Measurements from ENCODE around the gene DNAI7. TPM values are rescaled to one million over a fixed set of nuclear protein-coding genes. Genes with fewer than 3 reads are reported as not detected.

DNAI7 gene
- total RNA-seq, 1 donor from 2014 or later = 0.33 TPM

GRCh38 chr12:25101092-25101445, 93.9 kb downstream of the DNAI7 start:
- H3K4me1 Mint-ChIP-seq (ENCODE audit: unreplicated experiment) = no peaks in the 10 kb centered on the region
- H3K27me3 Mint-ChIP-seq (ENCODE audit: unreplicated experiment) = no peaks in the 10 kb centered on the region
- no peak overlapping the region for H3K4me3 Mint-ChIP-seq (ENCODE audit: unreplicated experiment)
- no peak overlapping the region for H3K27ac Mint-ChIP-seq (ENCODE audit: unreplicated experiment)
- H3K9me3 Mint-ChIP-seq (ENCODE audit: unreplicated experiment) = no peaks in the 10 kb centered on the region
- DNase-seq (ENCODE audit: low spot score) = no peak
- no peaks in the 10 kb centered on the region for H3K36me3 Mint-ChIP-seq (ENCODE audit: low read depth, unreplicated experiment)
- TF ChIP-seq CTCF (IDR thresholded peaks at IDR 0.05; ENCODE audit: unreplicated experiment) = no peak

- no peaks in the 10 kb centered on the region for H3K36me3 Mint-ChIP-seq (ENCODE audit: low read depth, unreplicated experiment)
- no peak for TF ChIP-seq CTCF (IDR thresholded peaks at IDR 0.05; ENCODE audit: unreplicated experiment)
- no peak for DNase-seq (ENCODE audit: low spot score)
- H3K9me3 Mint-ChIP-seq (ENCODE audit: unreplicated experiment) = no peaks in the 10 kb centered on the region
- H3K4me1 Mint-ChIP-seq (ENCODE audit: unreplicated experiment) = no peaks in the 10 kb centered on the region
- H3K27me3 Mint-ChIP-seq (ENCODE audit: unreplicated experiment) = no peaks in the 10 kb centered on the region
- no peak overlapping the region for H3K4me3 Mint-ChIP-seq (ENCODE audit: unreplicated experiment)
- peak overlapping the region; percentile 19 for H3K27ac Mint-ChIP-seq (ENCODE audit: unreplicated experiment)
Observed at GRCh38 chr12:25100194-25101091, 94.5 kb downstream of the DNAI7 start.

- DNase-seq (ENCODE audit: low spot score) = no peak
- H3K27ac Mint-ChIP-seq (ENCODE audit: unreplicated experiment) = no peak overlapping the region
- no peaks in the 10 kb centered on the region for H3K36me3 Mint-ChIP-seq (ENCODE audit: low read depth, unreplicated experiment)
- no peak overlapping the region for H3K4me3 Mint-ChIP-seq (ENCODE audit: unreplicated experiment)
- TF ChIP-seq CTCF (IDR thresholded peaks at IDR 0.05; ENCODE audit: unreplicated experiment) = no peak
- H3K9me3 Mint-ChIP-seq (ENCODE audit: unreplicated experiment) = no peaks in the 10 kb centered on the region
- no peaks in the 10 kb centered on the region for H3K27me3 Mint-ChIP-seq (ENCODE audit: unreplicated experiment)
- no peaks in the 10 kb centered on the region for H3K4me1 Mint-ChIP-seq (ENCODE audit: unreplicated experiment)
Observed at GRCh38 chr12:25099010-25099409, 96.0 kb downstream of the DNAI7 start.

- Mint-ChIP-seq H3K4me3 (ENCODE audit: unreplicated experiment) (no peak overlapping the region), H3K4me1 (ENCODE audit: unreplicated experiment) (peaks cover 5% of the 10 kb centered on the region), H3K27me3 (ENCODE audit: unreplicated experiment) (peaks cover 3% of the 10 kb centered on the region), H3K9me3 (ENCODE audit: unreplicated experiment) (no peaks in the 10 kb centered on the region), H3K27ac (ENCODE audit: unreplicated experiment) (no peak overlapping the region), H3K36me3 (ENCODE audit: low read depth, unreplicated experiment) (no peaks in the 10 kb centered on the region)
- DNase-seq (ENCODE audit: low spot score) = no peak
- TF ChIP-seq CTCF (IDR thresholded peaks at IDR 0.05; ENCODE audit: unreplicated experiment) = no peak
Observed at GRCh38 chr12:25089738-25090137, 105.2 kb downstream of the DNAI7 start.

- no peak for TF ChIP-seq CTCF (IDR thresholded peaks at IDR 0.05; ENCODE audit: unreplicated experiment)
- DNase-seq (ENCODE audit: low spot score) = no peak
- Mint-ChIP-seq H3K9me3 (ENCODE audit: unreplicated experiment) (no peaks in the 10 kb centered on the region), H3K4me1 (ENCODE audit: unreplicated experiment) (peaks cover 10% of the 10 kb centered on the region), H3K4me3 (ENCODE audit: unreplicated experiment) (no peak overlapping the region), H3K27me3 (ENCODE audit: unreplicated experiment) (peaks cover 3% of the 10 kb centered on the region), H3K27ac (ENCODE audit: unreplicated experiment) (no peak overlapping the region), H3K36me3 (ENCODE audit: low read depth, unreplicated experiment) (no peaks in the 10 kb centered on the region)
Observed at GRCh38 chr12:25087596-25087995, 107.4 kb downstream of the DNAI7 start.
